ENCODE data around the gene KCNIP4. TPM values are rescaled to one million over a fixed set of nuclear protein-coding genes. Genes with fewer than 3 reads are reported as not detected.

The KCNIP4 gene
- polyA plus RNA-seq, 2 donors: 0.12 TPM; not detected in 1

- 13 to 16% methylated on average over 1 of the region's 1 CpG for WGBS, 2 donors
These were observed 256.3 kb downstream of the KCNIP4 start for GRCh38 chr4:21692241-21692640.

GRCh38 chr4:21688596-21689265, 259.8 kb downstream of the KCNIP4 start:
- Histone ChIP-seq H3K9me3 (ENCODE audit: control insufficient read depth in 2 of 2, insufficient read depth in 1 of 2, low read depth in 1 of 2, low read length in 1 of 2) (no peaks in the 10 kb centered on the region), H3K36me3 (ENCODE audit: control insufficient read depth in 2 of 2, insufficient read depth in 2 of 2, low read length in 1 of 2) (no peaks in the 10 kb centered on the region), H3K4me3 (ENCODE audit: low read depth in 1 of 2, low read length in 2 of 2) (no peak overlapping the region), H3K27me3 (ENCODE audit: control insufficient read depth in 1 of 2, insufficient read depth in 2 of 2, low read length in 2 of 2) (no peaks in the 10 kb centered on the region), H3K27ac (ENCODE audit: low read depth in 2 of 2, low read length in 1 of 2) (no peak overlapping the region), H3K4me1 (ENCODE audit: control insufficient read depth in 2 of 2, insufficient read depth in 2 of 2, low read length in 1 of 2) (no peaks in the 10 kb centered on the region)
- 25 to 27% methylated on average over 3 of the region's 3 CpGs for WGBS, 2 donors

More at GRCh38 chr4:21692241-21692640, 256.3 kb downstream of the KCNIP4 start:
- no peaks in the 10 kb centered on the region for H3K27me3 ChIP-seq (ENCODE audit: control insufficient read depth in 1 of 2, insufficient read depth in 2 of 2, low read length in 2 of 2)
- no peaks in the 10 kb centered on the region for H3K4me1 ChIP-seq (ENCODE audit: control insufficient read depth in 2 of 2, insufficient read depth in 2 of 2, low read length in 1 of 2)
- H3K4me3 ChIP-seq (ENCODE audit: low read depth in 1 of 2, low read length in 2 of 2): no peak overlapping the region
- H3K9me3 ChIP-seq (ENCODE audit: control insufficient read depth in 2 of 2, insufficient read depth in 1 of 2, low read depth in 1 of 2, low read length in 1 of 2): no peaks in the 10 kb centered on the region
- no peak overlapping the region for H3K27ac ChIP-seq (ENCODE audit: low read depth in 2 of 2, low read length in 1 of 2)
- H3K36me3 ChIP-seq (ENCODE audit: control insufficient read depth in 2 of 2, insufficient read depth in 2 of 2, low read length in 1 of 2): no peaks in the 10 kb centered on the region

- Histone ChIP-seq H3K36me3 (ENCODE audit: control insufficient read depth in 2 of 2, insufficient read depth in 2 of 2, low read length in 1 of 2) (no peaks in the 10 kb centered on the region), H3K27me3 (ENCODE audit: control insufficient read depth in 1 of 2, insufficient read depth in 2 of 2, low read length in 2 of 2) (no peaks in the 10 kb centered on the region), H3K4me1 (ENCODE audit: control insufficient read depth in 2 of 2, insufficient read depth in 2 of 2, low read length in 1 of 2) (no peaks in the 10 kb centered on the region), H3K4me3 (ENCODE audit: low read depth in 1 of 2, low read length in 2 of 2) (no peak overlapping the region), H3K27ac (ENCODE audit: low read depth in 2 of 2, low read length in 1 of 2) (no peak overlapping the region), H3K9me3 (ENCODE audit: control insufficient read depth in 2 of 2, insufficient read depth in 1 of 2, low read depth in 1 of 2, low read length in 1 of 2) (no peaks in the 10 kb centered on the region)
- WGBS, 2 donors: 94 to 96% methylated on average over 1 of the region's 1 CpG
These were observed 262.7 kb downstream of the KCNIP4 start for GRCh38 chr4:21685911-21686310.

GRCh38 chr4:21680326-21680898, 268.2 kb downstream of the KCNIP4 start:
- H3K27me3 ChIP-seq (ENCODE audit: control insufficient read depth in 1 of 2, insufficient read depth in 2 of 2, low read length in 2 of 2): no peaks in the 10 kb centered on the region
- WGBS, 2 donors: 72 to 74% methylated on average over 2 of the region's 2 CpGs
- no peak overlapping the region for H3K27ac ChIP-seq (ENCODE audit: low read depth in 2 of 2, low read length in 1 of 2)
- no peaks in the 10 kb centered on the region for H3K9me3 ChIP-seq (ENCODE audit: control insufficient read depth in 2 of 2, insufficient read depth in 1 of 2, low read depth in 1 of 2, low read length in 1 of 2)
- H3K4me3 ChIP-seq (ENCODE audit: low read depth in 1 of 2, low read length in 2 of 2): no peak overlapping the region
- H3K36me3 ChIP-seq (ENCODE audit: control insufficient read depth in 2 of 2, insufficient read depth in 2 of 2, low read length in 1 of 2): no peaks in the 10 kb centered on the region
- H3K4me1 ChIP-seq (ENCODE audit: control insufficient read depth in 2 of 2, insufficient read depth in 2 of 2, low read length in 1 of 2): no peaks in the 10 kb centered on the region

GRCh38 chr4:21678711-21679110, 269.9 kb downstream of the KCNIP4 start:
- H3K36me3 ChIP-seq (ENCODE audit: control insufficient read depth in 2 of 2, insufficient read depth in 2 of 2, low read length in 1 of 2): no peaks in the 10 kb centered on the region
- no peaks in the 10 kb centered on the region for H3K27me3 ChIP-seq (ENCODE audit: control insufficient read depth in 1 of 2, insufficient read depth in 2 of 2, low read length in 2 of 2)
- no peaks in the 10 kb centered on the region for H3K9me3 ChIP-seq (ENCODE audit: control insufficient read depth in 2 of 2, insufficient read depth in 1 of 2, low read depth in 1 of 2, low read length in 1 of 2)
- H3K27ac ChIP-seq (ENCODE audit: low read depth in 2 of 2, low read length in 1 of 2): no peak overlapping the region
- WGBS, 2 donors: 60 to 73% methylated on average over 3 of the region's 3 CpGs
- H3K4me3 ChIP-seq (ENCODE audit: low read depth in 1 of 2, low read length in 2 of 2): no peak overlapping the region
- no peaks in the 10 kb centered on the region for H3K4me1 ChIP-seq (ENCODE audit: control insufficient read depth in 2 of 2, insufficient read depth in 2 of 2, low read length in 1 of 2)

GRCh38 chr4:21677173-21677572, 271.4 kb downstream of the KCNIP4 start:
- Histone ChIP-seq H3K4me3 (ENCODE audit: low read depth in 1 of 2, low read length in 2 of 2) (no peak overlapping the region), H3K27me3 (ENCODE audit: control insufficient read depth in 1 of 2, insufficient read depth in 2 of 2, low read length in 2 of 2) (no peaks in the 10 kb centered on the region), H3K27ac (ENCODE audit: low read depth in 2 of 2, low read length in 1 of 2) (no peak overlapping the region), H3K4me1 (ENCODE audit: control insufficient read depth in 2 of 2, insufficient read depth in 2 of 2, low read length in 1 of 2) (no peaks in the 10 kb centered on the region), H3K9me3 (ENCODE audit: control insufficient read depth in 2 of 2, insufficient read depth in 1 of 2, low read depth in 1 of 2, low read length in 1 of 2) (no peaks in the 10 kb centered on the region), H3K36me3 (ENCODE audit: control insufficient read depth in 2 of 2, insufficient read depth in 2 of 2, low read length in 1 of 2) (no peaks in the 10 kb centered on the region)

- H3K27ac ChIP-seq (ENCODE audit: low read depth in 2 of 2, low read length in 1 of 2): no peak overlapping the region
- no peaks in the 10 kb centered on the region for H3K4me1 ChIP-seq (ENCODE audit: control insufficient read depth in 2 of 2, insufficient read depth in 2 of 2, low read length in 1 of 2)
- WGBS, 2 donors: 42% methylated on average over 2 of the region's 2 CpGs
- H3K4me3 ChIP-seq (ENCODE audit: low read depth in 1 of 2, low read length in 2 of 2): no peak overlapping the region
- no peaks in the 10 kb centered on the region for H3K27me3 ChIP-seq (ENCODE audit: control insufficient read depth in 1 of 2, insufficient read depth in 2 of 2, low read length in 2 of 2)
- no peaks in the 10 kb centered on the region for H3K9me3 ChIP-seq (ENCODE audit: control insufficient read depth in 2 of 2, insufficient read depth in 1 of 2, low read depth in 1 of 2, low read length in 1 of 2)
- no peaks in the 10 kb centered on the region for H3K36me3 ChIP-seq (ENCODE audit: control insufficient read depth in 2 of 2, insufficient read depth in 2 of 2, low read length in 1 of 2)
These were observed 284.2 kb downstream of the KCNIP4 start for GRCh38 chr4:21664355-21664754.

GRCh38 chr4:21656832-21657231, 291.7 kb downstream of the KCNIP4 start:
- no peak overlapping the region for H3K27ac ChIP-seq (ENCODE audit: low read depth in 2 of 2, low read length in 1 of 2)
- H3K9me3 ChIP-seq (ENCODE audit: control insufficient read depth in 2 of 2, insufficient read depth in 1 of 2, low read depth in 1 of 2, low read length in 1 of 2): no peaks in the 10 kb centered on the region
- no peaks in the 10 kb centered on the region for H3K36me3 ChIP-seq (ENCODE audit: control insufficient read depth in 2 of 2, insufficient read depth in 2 of 2, low read length in 1 of 2)
- H3K27me3 ChIP-seq (ENCODE audit: control insufficient read depth in 1 of 2, insufficient read depth in 2 of 2, low read length in 2 of 2): no peaks in the 10 kb centered on the region
- WGBS, 2 donors: 35 to 47% methylated on average over 2 of the region's 2 CpGs
- H3K4me1 ChIP-seq (ENCODE audit: control insufficient read depth in 2 of 2, insufficient read depth in 2 of 2, low read length in 1 of 2): no peaks in the 10 kb centered on the region
- no peak overlapping the region for H3K4me3 ChIP-seq (ENCODE audit: low read depth in 1 of 2, low read length in 2 of 2)

- 63 to 68% methylated on average over 4 of the region's 4 CpGs for WGBS, 2 donors
- Histone ChIP-seq H3K27me3 (ENCODE audit: control insufficient read depth in 1 of 2, insufficient read depth in 2 of 2, low read length in 2 of 2) (no peaks in the 10 kb centered on the region), H3K27ac (ENCODE audit: low read depth in 2 of 2, low read length in 1 of 2) (no peak overlapping the region), H3K4me3 (ENCODE audit: low read depth in 1 of 2, low read length in 2 of 2) (no peak overlapping the region), H3K4me1 (ENCODE audit: control insufficient read depth in 2 of 2, insufficient read depth in 2 of 2, low read length in 1 of 2) (no peaks in the 10 kb centered on the region), H3K9me3 (ENCODE audit: control insufficient read depth in 2 of 2, insufficient read depth in 1 of 2, low read depth in 1 of 2, low read length in 1 of 2) (no peaks in the 10 kb centered on the region), H3K36me3 (ENCODE audit: control insufficient read depth in 2 of 2, insufficient read depth in 2 of 2, low read length in 1 of 2) (no peaks in the 10 kb centered on the region)
These were observed 293.5 kb downstream of the KCNIP4 start for GRCh38 chr4:21655031-21655430.
